Measurements from ENCODE around the gene DHX30. TPM values are rescaled to one million over a fixed set of nuclear protein-coding genes. Genes with fewer than 3 reads are reported as not detected.

Gene DHX30
- total and polyA plus RNA-seq, 10 donors = 31.9 to 73.5 (median 57.3) TPM

GRCh38 chr3:47871389-47871788 is 68.5 kb downstream of the DHX30 start:
- Histone ChIP-seq H3K4me3 (no peak overlapping the region), H3K9me3 (no peaks in the 10 kb centered on the region), H3K27ac (no peak overlapping the region), H3K4me1 (no peaks in the 10 kb centered on the region), H3K36me3 (peaks cover 0 to 100% (median 79%) of the 10 kb centered on the region in 6 donors), H3K27me3 (replicated peaks in 1 of 7) (no peaks in the 10 kb centered on the region)
- intact Hi-C loops (cut with DNase I; ENCODE audit: low total_unique reads) = no loop called here
- 90 to 96% (median 94%) methylated on average over 2 of the region's 2 CpGs for WGBS, 5 donors
- TF ChIP-seq POLR2AphosphoS5 (IDR thresholded peaks at IDR 0.05) (no peak), CTCF (IDR thresholded peaks at IDR 0.05 in 8 of 11, conservative IDR thresholded peaks at IDR 0.05 in 3 of 11) (no peak), POLR2A (IDR thresholded peaks at IDR 0.05) (no peak)
- no peak for DNase-seq

- no peak for DNase-seq
- intact Hi-C loops (cut with DNase I; ENCODE audit: low total_unique reads) = no loop called here
- Histone ChIP-seq H3K27me3 (replicated peaks in 1 of 7) (no peaks in the 10 kb centered on the region), H3K4me1 (peaks cover 0 to 11% (median 5%) of the 10 kb centered on the region in 6 donors), H3K27ac (no peak overlapping the region), H3K4me3 (no peak overlapping the region), H3K36me3 (peaks cover 0 to 97% (median 64%) of the 10 kb centered on the region in 6 donors), H3K9me3 (no peaks in the 10 kb centered on the region)
- WGBS, 5 donors = 87 to 96% (median 90%) methylated on average over 4 of the region's 4 CpGs
- TF ChIP-seq POLR2A (IDR thresholded peaks at IDR 0.05) (no peak), POLR2AphosphoS5 (IDR thresholded peaks at IDR 0.05) (no peak), CTCF (IDR thresholded peaks at IDR 0.05 in 8 of 11, conservative IDR thresholded peaks at IDR 0.05 in 3 of 11) (no peak)
These were observed 70.0 kb downstream of the DHX30 start for GRCh38 chr3:47872916-47873315.

- Histone ChIP-seq H3K4me3 (no peak overlapping the region), H3K27me3 (replicated peaks in 1 of 7) (no peaks in the 10 kb centered on the region), H3K27ac (no peak overlapping the region), H3K4me1 (peaks cover 4 to 20% (median 10%) of the 10 kb centered on the region in 6 donors), H3K36me3 (peaks cover 0 to 82% (median 49%) of the 10 kb centered on the region in 6 donors), H3K9me3 (no peaks in the 10 kb centered on the region)
- no peak for DNase-seq
- 95 to 100% (median 100%) methylated on average over 2 of the region's 2 CpGs for WGBS, 5 donors
- no peak for TF ChIP-seq POLR2A (IDR thresholded peaks at IDR 0.05)
- no peak for TF ChIP-seq CTCF (IDR thresholded peaks at IDR 0.05 in 8 of 11, conservative IDR thresholded peaks at IDR 0.05 in 3 of 11)
- TF ChIP-seq POLR2AphosphoS5 (IDR thresholded peaks at IDR 0.05) = no peak
- intact Hi-C loops (cut with DNase I; ENCODE audit: low total_unique reads) = no loop called here
These were observed 71.5 kb downstream of the DHX30 start for GRCh38 chr3:47874438-47874837.

GRCh38 chr3:47874913-47875312 is 72.0 kb downstream of the DHX30 start:
- no peak for TF ChIP-seq POLR2AphosphoS5 (IDR thresholded peaks at IDR 0.05)
- TF ChIP-seq POLR2A (IDR thresholded peaks at IDR 0.05) = no peak
- no peak for TF ChIP-seq CTCF (IDR thresholded peaks at IDR 0.05 in 8 of 11, conservative IDR thresholded peaks at IDR 0.05 in 3 of 11)
- Histone ChIP-seq H3K36me3 (peaks cover 0 to 77% (median 44%) of the 10 kb centered on the region in 6 donors), H3K27ac (no peak overlapping the region), H3K4me3 (no peak overlapping the region), H3K9me3 (no peaks in the 10 kb centered on the region), H3K4me1 (peaks cover 4 to 23% (median 10%) of the 10 kb centered on the region in 6 donors), H3K27me3 (replicated peaks in 1 of 7) (no peaks in the 10 kb centered on the region)
- intact Hi-C loops (cut with DNase I; ENCODE audit: low total_unique reads) = no loop called here
- WGBS, 5 donors = 78 to 90% (median 86%) methylated on average over 1 of the region's 1 CpG
- DNase-seq = no peak

Measured in spleen (tissue), 11 donors.